A673 (cell line): ENCODE data around the gene ARNT2.

Source experiments
- CTCF ChIP-seq: fragments of 300-800, 200-600 bp; sonication (generic); conservative IDR thresholded peaks from 2 replicates; pipeline ENCODE4 v1.5.1; 2017; ENCODE audit warnings: low read depth, mild to moderate bottlenecking, antibody characterized with exemption, low read length, moderate library complexity, mixed read lengths
- EZH2 ChIP-seq: fragments of 200-600 bp; sonication (generic); IDR thresholded peaks from 2 replicates; pipeline ENCODE4 v1.6.1; 2017; ENCODE audit warnings: borderline replicate concordance, low read depth, mild to moderate bottlenecking, mixed read lengths, antibody characterized with exemption, low read length; ENCODE audit not compliant: poor library complexity, severe bottlenecking

DNA sequence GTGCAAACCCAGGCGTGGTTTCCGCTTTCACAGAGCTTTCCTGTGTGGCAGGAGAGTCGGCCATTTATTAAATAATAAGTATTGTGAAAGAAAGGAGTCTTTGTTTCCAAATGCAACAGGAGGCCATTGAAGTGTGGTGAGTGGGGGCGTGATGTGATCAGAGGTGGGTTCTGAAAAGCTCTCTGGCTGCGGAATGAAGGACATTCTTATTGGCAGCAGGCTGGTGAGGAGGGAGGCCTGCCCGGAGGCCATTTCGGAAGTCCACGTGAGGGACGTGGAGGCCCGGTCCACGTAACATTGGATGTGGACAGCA, 11.1 kb downstream of the ARNT2 start:
- TF ChIP-seq CTCF (no peak), EZH2 (no peak)
